HS-5 (cell line): ENCODE measurements around the gene UTRN.

ENCODE experiments used
- DNase-seq: peaks from one replicate; pipeline ENCODE4 v3.0.0-alpha.2; 2012; ENCODE audit warnings: low read depth

Gene UTRN

DNA sequence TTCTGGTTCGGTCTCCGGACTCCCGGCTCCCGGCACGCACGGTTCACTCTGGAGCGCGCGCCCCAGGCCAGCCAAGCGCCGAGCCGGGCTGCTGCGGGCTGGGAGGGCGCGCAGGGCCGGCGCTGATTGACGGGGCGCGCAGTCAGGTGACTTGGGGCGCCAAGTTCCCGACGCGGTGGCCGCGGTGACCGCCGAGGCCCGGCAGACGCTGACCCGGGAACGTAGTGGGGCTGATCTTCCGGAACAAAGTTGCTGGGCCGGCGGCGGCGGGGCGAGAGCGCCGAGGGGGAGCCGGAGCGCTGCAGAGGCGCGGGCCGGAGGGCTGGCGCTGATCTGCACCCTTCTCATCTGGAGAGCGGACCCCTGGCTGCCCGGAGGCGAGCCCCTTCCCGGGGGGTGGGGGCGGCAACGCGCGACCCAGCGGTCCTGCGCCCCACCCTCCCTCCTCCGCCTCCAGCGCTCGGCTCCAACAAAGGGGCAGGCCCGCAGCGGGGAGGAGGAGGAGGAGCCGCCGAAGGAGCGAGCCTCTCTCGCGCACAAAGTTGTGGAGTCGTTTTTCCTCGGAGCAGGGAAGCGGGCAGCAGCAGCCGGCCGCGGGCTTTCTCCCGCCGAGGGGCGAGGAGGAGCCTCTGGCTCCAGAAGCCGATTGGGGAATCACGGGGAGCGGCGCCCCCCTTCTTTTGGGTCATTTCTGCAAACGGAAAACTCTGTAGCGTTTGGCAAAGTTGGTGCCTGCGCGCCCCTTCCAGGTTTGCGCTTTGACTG is at the start of gene UTRN:
Gene UTRN (plus strand): TSS at position 553 of the 765 bp plus-strand sequence. CDS start 6,494 bp downstream, outside the sequence.
- peak; percentile 62 for DNase-seq

- DNase-seq, result no peak
Observed at GRCh38 chr6:144244688-144245087, 40.4 kb upstream of the UTRN start.

- no peak for DNase-seq
Observed at GRCh38 chr6:144246988-144247387, 38.1 kb upstream of the UTRN start.

GRCh38 chr6:144248003-144248402 is 37.1 kb upstream of the UTRN start:
- DNase-seq, result no peak

GRCh38 chr6:144248476-144249301 is 36.4 kb upstream of the UTRN start:
- DNase-seq, result no peak

GRCh38 chr6:144250276-144250675 is 34.9 kb upstream of the UTRN start:
- DNase-seq, result no peak

GRCh38 chr6:144252259-144252658 is 32.9 kb upstream of the UTRN start:
- DNase-seq, result no peak

DNA sequence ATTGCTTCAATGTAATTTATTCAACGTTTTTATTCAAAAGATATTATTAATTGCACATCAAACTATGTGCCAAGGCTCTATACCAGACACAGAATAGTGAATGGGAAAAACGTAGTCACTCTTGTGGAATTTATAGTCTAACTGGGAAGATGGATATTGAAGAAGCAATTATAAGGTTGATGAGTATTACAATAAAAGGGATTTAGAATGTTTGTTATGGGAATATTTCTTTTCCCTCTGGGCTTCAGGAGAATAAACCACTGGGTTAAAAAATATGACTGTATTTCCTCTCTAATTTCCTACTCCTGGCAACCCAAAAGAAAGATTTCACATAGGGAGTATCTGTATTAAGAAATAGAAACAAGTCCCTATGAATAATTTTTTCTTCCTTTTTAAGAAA is 25.1 kb upstream of the UTRN start:
- no peak for DNase-seq

DNA sequence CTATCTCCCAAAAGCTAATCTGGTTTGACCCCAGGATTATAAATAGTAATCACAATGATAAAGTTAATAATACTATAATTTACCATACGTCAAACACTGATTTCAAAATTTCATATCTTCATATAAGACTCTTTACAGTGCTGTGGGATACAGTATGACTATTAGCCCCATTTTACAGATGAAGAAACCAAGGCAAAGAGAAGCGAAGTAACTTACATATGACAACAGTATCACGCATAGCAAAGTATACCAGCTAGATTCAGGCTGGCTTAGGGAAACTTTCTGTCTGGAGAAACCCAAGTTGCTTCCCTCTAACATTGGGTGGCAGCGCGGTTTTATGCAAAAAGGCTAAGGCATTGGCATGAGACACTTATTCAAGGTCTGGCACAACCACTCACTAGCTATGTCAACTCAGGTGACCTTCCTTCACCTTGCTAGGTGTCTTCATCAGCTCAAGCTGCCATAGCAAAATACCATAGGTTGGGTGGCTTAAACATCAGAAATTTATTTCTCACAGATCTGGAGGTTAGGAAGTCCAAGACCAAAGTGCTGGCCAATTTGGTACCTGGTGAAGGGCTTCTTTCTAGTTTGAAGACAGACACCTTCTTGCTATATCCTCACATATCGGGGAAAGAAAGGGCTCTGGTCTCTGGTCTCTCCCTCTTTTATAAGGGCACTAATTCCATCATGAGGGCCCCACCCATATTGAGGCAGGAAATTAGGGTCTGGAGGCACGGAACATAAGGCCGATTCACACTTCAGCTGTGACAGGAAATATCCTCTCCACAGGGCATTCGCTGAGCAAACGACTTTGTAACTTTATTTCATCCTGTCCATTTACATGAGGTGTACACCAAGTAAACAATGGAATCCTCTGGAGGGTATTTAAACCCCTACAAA is 22.4 kb upstream of the UTRN start:
- DNase-seq, result no peak

- no peak for DNase-seq
Observed at GRCh38 chr6:144263786-144264185, 21.3 kb upstream of the UTRN start.

DNA sequence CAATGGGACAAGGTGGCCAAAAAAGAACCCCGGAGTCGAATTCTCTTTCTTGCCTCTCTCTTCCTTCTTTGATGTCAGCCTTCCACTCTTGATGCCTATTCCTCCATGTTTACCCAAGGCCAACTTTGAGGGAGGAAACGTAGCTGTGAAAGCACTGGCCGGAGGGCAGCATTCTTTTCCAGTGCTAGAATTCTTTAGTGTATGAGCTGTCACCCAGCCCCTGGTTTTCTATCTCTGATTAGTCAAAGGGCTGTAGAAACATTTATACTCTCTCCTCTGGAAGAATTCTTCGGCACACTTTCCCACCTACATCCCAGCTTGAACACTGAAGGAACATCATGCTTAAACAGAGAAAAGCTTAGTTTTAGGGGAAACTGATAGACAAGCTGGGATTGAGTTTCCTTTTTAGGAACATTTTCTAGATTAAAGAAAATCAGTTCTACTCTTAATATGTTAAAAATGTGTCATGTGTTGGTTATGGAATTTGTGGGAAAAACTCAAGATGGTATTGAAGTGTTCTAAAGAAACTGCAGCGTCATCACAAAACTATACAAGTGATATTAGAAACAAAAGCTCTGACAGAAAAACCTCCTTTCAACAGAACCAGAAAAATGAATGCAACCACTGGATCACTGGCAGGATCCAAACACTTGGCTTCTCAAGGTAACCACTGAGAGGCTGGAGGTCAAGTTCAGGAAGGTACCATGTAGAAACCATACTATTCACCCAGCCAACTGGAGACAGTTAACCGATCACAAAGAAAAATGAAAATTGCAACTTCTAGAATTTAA is 20.7 kb upstream of the UTRN start:
- peak; percentile 88 for DNase-seq

DNA sequence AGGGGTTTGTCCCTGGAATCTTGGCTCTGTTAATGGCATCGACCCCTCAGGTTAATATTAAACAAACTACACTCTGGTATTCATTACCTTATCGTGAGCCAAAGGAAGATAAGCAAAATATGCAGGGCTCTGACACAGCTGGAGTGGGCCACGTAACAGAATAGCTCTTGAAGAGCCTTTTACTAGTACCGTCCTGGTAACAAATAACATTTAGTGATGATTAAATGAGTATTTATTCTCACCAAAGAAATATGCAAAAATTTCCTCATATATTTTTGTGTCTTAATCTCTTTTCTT is 20.1 kb upstream of the UTRN start:
- no peak for DNase-seq

DNA sequence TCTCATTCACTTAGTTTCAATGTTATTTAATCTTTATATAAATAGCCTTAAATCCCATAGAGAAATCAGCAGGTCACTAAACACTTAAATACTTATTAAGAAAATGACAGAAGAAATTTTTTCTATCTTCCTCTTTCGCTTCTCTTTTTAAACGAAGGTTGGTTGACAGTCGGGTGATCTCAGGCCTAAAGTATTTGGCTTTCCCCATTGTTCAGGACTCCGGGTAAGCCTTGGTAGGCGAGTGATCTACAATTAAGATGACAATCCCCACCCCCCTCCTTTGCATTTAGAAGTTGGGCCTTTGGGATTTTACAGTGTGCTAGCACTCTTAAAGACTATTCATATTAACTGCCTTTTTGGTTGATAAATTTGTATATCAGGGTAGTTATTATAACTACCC is 19.7 kb upstream of the UTRN start:
- DNase-seq, result peak; percentile 44

DNA sequence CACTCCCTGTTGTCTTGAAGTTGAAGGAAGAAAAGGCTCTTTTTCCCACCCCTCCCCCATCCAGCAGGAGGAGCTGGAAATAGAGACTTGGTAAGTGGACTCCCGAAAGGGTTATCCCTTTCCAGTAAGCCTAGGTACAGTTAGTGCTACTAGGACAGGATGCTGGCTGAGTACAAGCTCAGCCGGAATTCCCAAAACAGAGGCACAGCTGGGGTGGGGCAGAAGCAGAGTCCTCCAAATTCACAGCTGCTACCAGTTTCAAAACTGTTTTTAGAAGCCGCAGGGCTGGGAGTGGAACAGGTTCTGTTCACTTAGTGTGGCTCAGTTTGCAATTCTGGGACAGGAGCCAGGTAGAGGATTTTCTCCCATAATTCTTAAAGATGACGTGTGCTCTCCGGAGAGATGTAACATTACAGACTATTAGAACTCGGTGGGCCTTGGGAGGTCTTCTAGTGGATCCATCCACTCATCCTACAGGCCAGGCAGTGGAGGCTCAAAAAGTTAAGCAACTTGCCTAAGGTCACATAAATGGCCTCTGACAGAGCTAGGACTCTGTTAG is 19.0 kb upstream of the UTRN start:
- DNase-seq, result no peak

DNA sequence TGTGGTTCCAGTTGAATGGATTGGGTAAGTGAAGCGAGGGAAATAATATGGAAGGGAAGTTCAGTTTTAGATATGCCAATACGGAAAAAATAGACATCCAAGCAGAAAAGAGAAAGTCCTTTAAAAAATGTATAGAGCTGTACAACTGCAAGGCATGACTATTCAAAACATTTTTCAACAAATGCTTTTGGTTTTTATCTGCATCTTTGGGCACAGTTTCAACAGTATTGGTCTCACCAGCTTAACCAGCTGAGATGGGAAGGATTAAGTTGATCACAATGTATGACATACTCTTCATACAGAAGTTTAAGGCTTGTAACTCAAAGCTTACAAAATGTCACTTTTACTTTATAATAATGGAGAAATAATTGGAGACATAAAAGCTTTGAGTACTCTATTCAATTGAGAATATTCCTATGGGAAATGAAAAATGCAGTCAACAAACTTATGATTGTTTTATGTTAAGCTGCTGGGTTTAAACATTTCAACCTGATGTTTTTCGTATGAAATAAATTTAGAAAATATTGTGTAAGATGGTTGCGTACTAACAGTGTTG is 16.3 kb upstream of the UTRN start:
- DNase-seq, result no peak

- no peak for DNase-seq
Observed at GRCh38 chr6:144277174-144277573, 8.0 kb upstream of the UTRN start.

- DNase-seq, result no peak
Observed at GRCh38 chr6:144277605-144278227, 7.4 kb upstream of the UTRN start.

DNA sequence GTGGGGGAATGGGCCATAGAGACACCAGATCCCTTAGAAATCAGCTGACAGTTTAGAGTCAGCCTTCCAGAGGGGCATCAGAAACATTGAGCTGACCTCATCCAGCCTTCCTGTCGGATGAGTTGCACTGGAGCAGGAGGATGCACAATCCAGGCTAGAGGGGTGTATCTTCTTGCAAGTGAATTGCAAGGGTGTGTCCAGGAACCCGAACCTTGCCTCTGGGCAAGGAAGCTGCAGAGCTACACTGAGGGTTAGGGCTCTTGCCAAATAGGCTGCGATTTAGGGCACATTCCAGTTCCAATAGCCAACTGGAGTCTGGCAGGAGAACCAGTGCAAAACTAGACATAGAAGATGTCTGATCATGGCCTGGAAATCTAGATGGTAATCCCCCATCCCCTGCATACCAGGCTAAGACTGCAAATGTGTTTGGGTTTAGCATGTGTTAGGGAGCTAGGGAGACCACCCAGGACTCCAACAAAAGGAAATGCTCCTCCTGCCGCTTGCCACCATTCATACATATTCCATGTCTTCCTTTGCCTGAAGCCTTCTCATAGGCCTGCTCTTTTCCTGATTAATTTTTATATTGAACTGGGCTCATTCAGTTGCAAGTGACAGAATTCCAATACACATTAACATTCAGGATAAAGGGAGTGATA is 6.3 kb upstream of the UTRN start:
- no peak for DNase-seq

GRCh38 chr6:144279484-144280150 is 5.5 kb upstream of the UTRN start:
- no peak for DNase-seq
